CD1c-positive myeloid dendritic cell (primary cell): ENCODE measurements around the gene MSS51.
A peak's percentile ranks its signal among the peaks of the same experiment; 100 is the strongest.
"Not testable (repeated sequence)": the region's sequence is repeated elsewhere in the genome, so short reads cannot be mapped to it uniquely, and the experiment has no call there.

Source experiments
- DNase-seq: peaks from one replicate; pipeline ENCODE4 v3.0.0-alpha.2; 2016; ENCODE audit errors: extremely low spot score

The MSS51 gene

GRCh38 chr10:73414230-73414945 lies 19.0 kb downstream of the MSS51 start:
- DNase-seq: peak; percentile 7

- peak; percentile 96 for DNase-seq
Measured at GRCh38 chr10:73413528-73414229, 19.7 kb downstream of the MSS51 start, which contains the start of gene ANXA7. ANXA7 (minus strand) TSS chr10:73414058; CDS start chr10:73400856, 13,202 bp downstream.

- no peak for DNase-seq
Measured at GRCh38 chr10:73413108-73413527, 20.2 kb downstream of the MSS51 start.

- DNase-seq: no peak
Measured at GRCh38 chr10:73410897-73411296, 22.5 kb downstream of the MSS51 start.

GRCh38 chr10:73408978-73409521 lies 24.3 kb downstream of the MSS51 start:
- DNase-seq: peak; percentile 15

GRCh38 chr10:73408061-73408460 lies 25.3 kb downstream of the MSS51 start:
- no peak for DNase-seq

GRCh38 chr10:73407495-73407894 lies 25.9 kb downstream of the MSS51 start:
- DNase-seq: no peak

GRCh38 chr10:73406846-73407245 lies 26.5 kb downstream of the MSS51 start:
- DNase-seq: no peak

- DNase-seq: no peak
Measured at GRCh38 chr10:73405556-73405955, 27.8 kb downstream of the MSS51 start.

- no peak for DNase-seq
Measured at GRCh38 chr10:73404690-73405089, 28.7 kb downstream of the MSS51 start.

GRCh38 chr10:73401636-73402035 lies 31.7 kb downstream of the MSS51 start:
- DNase-seq: no peak

- DNase-seq: no peak
Measured at GRCh38 chr10:73399063-73399462, 34.3 kb downstream of the MSS51 start.

GRCh38 chr10:73398024-73398423 lies 35.3 kb downstream of the MSS51 start:
- DNase-seq: no peak

GRCh38 chr10:73394325-73394724 lies 39.0 kb downstream of the MSS51 start:
- DNase-seq: not testable (repeated sequence)

- DNase-seq: no peak
Measured at GRCh38 chr10:73388228-73388627, 45.1 kb downstream of the MSS51 start.

- DNase-seq: no peak
Measured at GRCh38 chr10:73386583-73386982, 46.8 kb downstream of the MSS51 start.

- DNase-seq: no peak
Measured at GRCh38 chr10:73379064-73379748, 54.2 kb downstream of the MSS51 start.

- no peak for DNase-seq
Measured at GRCh38 chr10:73376679-73377078, 56.7 kb downstream of the MSS51 start.
